PC-3 (cell line): ENCODE results near the gene ABLIM2. TPM values are rescaled to one million over a fixed set of nuclear protein-coding genes. Genes with fewer than 3 reads are reported as not detected.

Source experiments
- ATAC-seq: fragments of 200-7000 bp; cut with Tn5 transposase; 2 replicates; pipeline ENCODE4 v1.9.1; 2020; ENCODE audit warnings: mild to moderate bottlenecking, moderate library complexity
- BruUV-seq: library from RNA; stranded (reverse); fragments of 400-500 nt; replicated peaks from 2 replicates; lab custom pipeline; 2021; lab: Mats Ljungman, UMichigan
- CTCF ChIA-PET: fragments of 300-600 bp; sonication (Branson Sonifier 250); formaldehyde crosslinking; loops from one replicate; lab custom pipeline; 2022; ENCODE audit warnings: antibody characterized with exemption; lab: Charles Lee
- POLR2A ChIA-PET: fragments of 300-600 bp; sonication (Branson Sonifier 250); formaldehyde crosslinking; loops from one replicate; lab custom pipeline; 2022; ENCODE audit warnings: antibody characterized with exemption; ENCODE audit not compliant: unreplicated experiment; lab: Charles Lee
- DNase-seq: peaks from one replicate; pipeline ENCODE4 v3.0.0-alpha.2; 2015
- H2AFZ ChIP-seq: fragments of 300-600 bp; sonication (generic); 2 replicates; pipeline ENCODE4 v1.6.0; 2016; ENCODE audit warnings: antibody characterized with exemption, low read length
- H3F3A ChIP-seq: fragments of 300-600 bp; sonication (generic); one replicate; pipeline ENCODE4 v1.6.0; 2017; ENCODE audit warnings: antibody characterized with exemption, low read length, control low read depth, mild to moderate bottlenecking; ENCODE audit not compliant: unreplicated experiment
- H3K27ac ChIP-seq: fragments of 300-600 bp; sonication (generic); 2 replicates; pipeline ENCODE4 v1.5.1; 2016; ENCODE audit warnings: mild to moderate bottlenecking, low read length
- H3K27me3 ChIP-seq: fragments of 300-600 bp; sonication (generic); 2 replicates; pipeline ENCODE4 v1.6.1; 2016; ENCODE audit warnings: low read length, mixed read lengths
- H3K36me3 ChIP-seq: fragments of 300-600 bp; sonication (generic); 2 replicates; pipeline ENCODE4 v1.6.1; 2016; ENCODE audit warnings: low read depth, mixed run types, low read length, mixed read lengths
- H3K4me1 ChIP-seq: fragments of 300-600 bp; sonication (generic); 2 replicates; pipeline ENCODE4 v1.5.1; 2016; ENCODE audit warnings: low read length; ENCODE audit not compliant: insufficient read depth
- H3K4me2 ChIP-seq: fragments of 300-600 bp; sonication (generic); 2 replicates; pipeline ENCODE4 v1.6.0; 2016; ENCODE audit warnings: low read length
- H3K4me3 ChIP-seq: fragments of 300-600 bp; sonication (generic); 2 replicates; pipeline ENCODE4 v1.5.1; 2016; ENCODE audit warnings: mild to moderate bottlenecking, low read length, mixed read lengths
- H3K79me2 ChIP-seq: fragments of 300-600 bp; sonication (generic); 2 replicates; pipeline ENCODE4 v1.6.1; 2017; ENCODE audit warnings: low read length, mixed read lengths
- H3K9ac ChIP-seq: fragments of 300-600 bp; sonication (generic); 2 replicates; pipeline ENCODE4 v1.6.0; 2016; ENCODE audit warnings: mild to moderate bottlenecking, low read length
- H3K9me2 ChIP-seq: fragments of 300-600 bp; sonication (generic); replicated peaks from 2 replicates; pipeline ENCODE4 v1.6.1; 2016; ENCODE audit warnings: mixed run types, low read length, mixed read lengths
- H3K9me3 ChIP-seq: fragments of 300-600 bp; sonication (generic); 2 replicates; pipeline ENCODE4 v1.6.1; 2016; ENCODE audit warnings: low read length, mixed read lengths
- H4K20me1 ChIP-seq: fragments of 300-600 bp; sonication (generic); 2 replicates; pipeline ENCODE4 v1.6.1; 2016; ENCODE audit warnings: low read length, mixed read lengths
- CTCF ChIP-seq: fragments of 300-600 bp; sonication (generic); conservative IDR thresholded peaks from 2 replicates; pipeline ENCODE4 v1.5.1; 2017; ENCODE audit warnings: antibody characterized with exemption, low read depth, mild to moderate bottlenecking, low read length
- EZH2 ChIP-seq: fragments of 300-600 bp; sonication (generic); IDR thresholded peaks from one replicate; pipeline ENCODE4 v1.6.1; 2017; ENCODE audit warnings: antibody characterized with exemption, mild to moderate bottlenecking, low read length; ENCODE audit not compliant: unreplicated experiment
- EZH2phosphoT487 ChIP-seq: fragments of 300-600 bp; sonication (generic); IDR thresholded peaks from 2 replicates; pipeline ENCODE4 v1.6.1; 2018; ENCODE audit warnings: mild to moderate bottlenecking, antibody characterized with exemption, low read length, borderline replicate concordance
- intact Hi-C: fragments of 100-400 bp; cut with micrococcal nuclease; formaldehyde crosslinking; loops from 2 replicates; pipeline ENCODE4 v1.9.0; 2023
- total RNA-seq: library from RNA; depleted of rRNA; stranded (reverse); fragments of >200 nt; gene quantifications from 2 replicates; pipeline ENCODE4 v1.2.3, GENCODE V29; 2014

The ABLIM2 gene
- total RNA-seq, 1 experiment from 2014 or later = 3.2 TPM

GRCh38 chr4:8067945-8068896, 90.4 kb downstream of the ABLIM2 start:
- no peak overlapping the region for H3K4me3 ChIP-seq
- H3K9me3 ChIP-seq = peaks cover 15% of the 10 kb centered on the region; the same call in 1 of the 2 replicates
- H3F3A ChIP-seq = no peaks in the 10 kb centered on the region
- H3K4me2 ChIP-seq = no peak overlapping the region
- no peak overlapping the region for H3K9ac ChIP-seq
- H3K79me2 ChIP-seq = no peaks in the 10 kb centered on the region
- ChIA-PET POLR2A (no interaction called here), CTCF (no interaction called here)
- no TSS peak for BruUV-seq
- H3K36me3 ChIP-seq = no peaks in the 10 kb centered on the region
- no peaks in the 10 kb centered on the region for H3K9me2 ChIP-seq
- no peak overlapping the region for H2AFZ ChIP-seq
- TF ChIP-seq EZH2phosphoT487 (no peak), CTCF (no peak), EZH2 (no peak)
- no peak overlapping the region for H3K27ac ChIP-seq
- ATAC-seq (no peak), DNase-seq (no peak)
- intact Hi-C loops = no loop called here
- H4K20me1 ChIP-seq = no peaks in the 10 kb centered on the region
- no peaks in the 10 kb centered on the region for H3K27me3 ChIP-seq
- H3K4me1 ChIP-seq = no peaks in the 10 kb centered on the region

GRCh38 chr4:8067274-8067936, 91.2 kb downstream of the ABLIM2 start:
- Histone ChIP-seq H3K27ac (no peak overlapping the region), H3K36me3 (no peaks in the 10 kb centered on the region)
- CTCF ChIA-PET = no interaction called here

More at GRCh38 chr4:8067274-8067936, 91.2 kb downstream of the ABLIM2 start:
- Histone ChIP-seq H3K27me3 (no peaks in the 10 kb centered on the region), H3K9me2 (no peaks in the 10 kb centered on the region), H3K4me1 (no peaks in the 10 kb centered on the region), H3K9me3 (peaks cover 16% of the 10 kb centered on the region; the same call in 1 of the 2 replicates), H2AFZ (no peak overlapping the region), H3K4me2 (no peak overlapping the region), H3F3A (no peaks in the 10 kb centered on the region), H3K79me2 (no peaks in the 10 kb centered on the region), H3K4me3 (no peak overlapping the region), H3K9ac (no peak overlapping the region), H4K20me1 (no peaks in the 10 kb centered on the region)
- no TSS peak for BruUV-seq
- no peak for ATAC-seq
- intact Hi-C loops = no loop called here
- no peak for DNase-seq
- TF ChIP-seq EZH2 (no peak), CTCF (no peak), EZH2phosphoT487 (no peak)
- POLR2A ChIA-PET = no interaction called here
